ENCODE data around the gene RXRA. TPM values are rescaled to one million over a fixed set of nuclear protein-coding genes. Genes with fewer than 3 reads are reported as not detected.
A peak's percentile ranks its signal among the peaks of the same experiment; 100 is the strongest.

Gene RXRA
- total and polyA plus RNA-seq, 3 experiments from 2014 or later: 2.1 to 10.0 (median 9.9) TPM

DNA sequence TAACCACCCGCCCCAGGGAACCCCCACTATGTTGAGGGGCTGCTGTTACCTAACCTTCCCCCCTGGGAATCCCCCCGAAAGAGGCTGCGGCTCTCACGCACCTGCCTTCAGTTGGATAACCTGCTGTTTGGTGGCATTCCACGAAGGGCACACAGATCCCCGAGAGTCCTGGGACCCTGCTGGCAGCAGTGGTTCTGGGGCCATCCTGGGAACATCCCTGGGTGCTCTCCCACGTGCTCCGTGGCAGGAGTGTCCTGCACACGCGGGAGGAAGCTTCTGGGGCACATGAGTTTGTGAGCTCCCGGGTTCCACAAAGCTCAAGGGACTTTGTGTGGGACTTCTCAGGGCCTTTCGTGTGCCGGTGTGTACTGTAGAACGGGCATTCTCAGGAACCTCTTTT is 102.3 kb downstream of the RXRA start:
- no peak overlapping the region for H3K27ac ChIP-seq (ENCODE audit: low read depth, low read length)
- H3K4me1 ChIP-seq (ENCODE audit: insufficient read depth, low read length): no peaks in the 10 kb centered on the region
- H3K4me3 ChIP-seq (ENCODE audit: low read length): no peak overlapping the region
- H3K4me3 Mint-ChIP-seq: no peak overlapping the region
- H3K27me3 ChIP-seq (ENCODE audit: insufficient read depth, low read length, poor library complexity, severe bottlenecking): no peaks in the 10 kb centered on the region
- H3K36me3 ChIP-seq (ENCODE audit: insufficient read depth, low read length): no peaks in the 10 kb centered on the region
- H3K4me1 Mint-ChIP-seq: no peaks in the 10 kb centered on the region
- no peaks in the 10 kb centered on the region for H3K9me3 Mint-ChIP-seq
- CTCF ChIA-PET: no interaction called here
- no peaks in the 10 kb centered on the region for H3K9me3 ChIP-seq (ENCODE audit: low read length)
- no peaks in the 10 kb centered on the region for H3K27me3 Mint-ChIP-seq
- peaks cover 0 to 5% (median 0%) of the 10 kb centered on the region in 3 donors for H3K36me3 Mint-ChIP-seq
- H3K27ac Mint-ChIP-seq: no peak overlapping the region
- DNase-seq: no peak
- POLR2A ChIA-PET: no interaction called here

GRCh38 chr9:134429007-134429406 is 102.8 kb downstream of the RXRA start:
- no peak for DNase-seq
- Histone ChIP-seq H3K36me3 (ENCODE audit: insufficient read depth, low read length) (no peaks in the 10 kb centered on the region), H3K4me1 (ENCODE audit: insufficient read depth, low read length) (no peaks in the 10 kb centered on the region), H3K4me3 (ENCODE audit: low read length) (no peak overlapping the region), H3K27ac (ENCODE audit: low read depth, low read length) (no peak overlapping the region), H3K9me3 (ENCODE audit: low read length) (no peaks in the 10 kb centered on the region), H3K27me3 (ENCODE audit: insufficient read depth, low read length, poor library complexity, severe bottlenecking) (no peaks in the 10 kb centered on the region)
- Mint-ChIP-seq H3K27ac (no peak overlapping the region), H3K36me3 (peaks cover 0 to 4% (median 0%) of the 10 kb centered on the region in 3 donors), H3K4me3 (no peak overlapping the region), H3K4me1 (no peaks in the 10 kb centered on the region), H3K9me3 (no peaks in the 10 kb centered on the region), H3K27me3 (no peaks in the 10 kb centered on the region)
- CTCF ChIA-PET: no interaction called here
- POLR2A ChIA-PET: no interaction called here

DNA sequence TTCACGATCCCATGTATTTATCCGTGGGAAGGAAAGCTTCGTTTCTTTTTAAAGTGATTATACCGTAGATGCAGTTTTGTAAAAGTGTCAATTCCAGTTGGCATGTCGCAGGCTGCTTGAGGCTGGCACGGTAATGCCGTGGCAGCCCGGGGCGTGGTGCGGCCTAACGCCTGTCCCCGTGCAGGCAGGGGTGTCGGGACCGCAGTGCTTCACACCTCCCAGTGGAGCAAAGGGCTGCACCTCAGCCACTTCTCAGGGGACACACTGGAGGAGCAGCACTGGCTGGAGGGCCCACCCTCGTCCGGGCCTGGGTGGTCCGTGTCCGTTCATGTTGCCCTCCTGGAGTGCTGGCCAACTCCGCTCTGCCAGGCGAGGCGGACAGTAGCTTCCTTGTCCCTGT is 103.2 kb downstream of the RXRA start:
- H3K36me3 Mint-ChIP-seq: peaks cover 0 to 4% (median 0%) of the 10 kb centered on the region in 3 donors
- no peak overlapping the region for H3K27ac Mint-ChIP-seq
- DNase-seq: no peak
- H3K4me3 ChIP-seq (ENCODE audit: low read length): no peak overlapping the region
- H3K9me3 ChIP-seq (ENCODE audit: low read length): no peaks in the 10 kb centered on the region
- no peaks in the 10 kb centered on the region for H3K27me3 ChIP-seq (ENCODE audit: insufficient read depth, low read length, poor library complexity, severe bottlenecking)
- ChIA-PET CTCF (no interaction called here), POLR2A (no interaction called here)
- no peaks in the 10 kb centered on the region for H3K36me3 ChIP-seq (ENCODE audit: insufficient read depth, low read length)
- no peaks in the 10 kb centered on the region for H3K9me3 Mint-ChIP-seq
- no peak overlapping the region for H3K27ac ChIP-seq (ENCODE audit: low read depth, low read length)
- no peak overlapping the region for H3K4me3 Mint-ChIP-seq
- no peaks in the 10 kb centered on the region for H3K27me3 Mint-ChIP-seq
- no peaks in the 10 kb centered on the region for H3K4me1 ChIP-seq (ENCODE audit: insufficient read depth, low read length)
- H3K4me1 Mint-ChIP-seq: no peaks in the 10 kb centered on the region

DNA sequence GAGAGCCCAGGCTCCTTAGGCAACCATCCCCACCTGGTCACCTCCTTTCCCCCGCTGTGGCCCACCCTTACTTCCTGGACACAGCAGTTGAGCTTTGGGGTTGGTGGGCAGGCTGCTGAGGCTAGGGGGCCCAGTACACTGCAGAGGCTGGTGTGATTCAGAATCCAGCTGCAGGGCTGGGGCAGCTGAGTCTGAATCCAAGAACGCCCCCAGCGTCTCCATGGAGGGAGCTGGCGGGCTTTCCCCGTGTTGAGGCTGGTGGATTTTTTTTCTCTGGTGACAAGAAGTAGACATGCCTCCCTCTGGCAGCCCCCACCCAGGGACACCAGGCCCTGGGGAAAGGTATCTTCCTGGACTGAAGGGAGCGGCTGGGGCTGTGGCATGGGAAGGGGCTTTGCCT is 104.8 kb downstream of the RXRA start:
- H3K4me1 ChIP-seq (ENCODE audit: insufficient read depth, low read length): no peaks in the 10 kb centered on the region
- H3K9me3 ChIP-seq (ENCODE audit: low read length): no peaks in the 10 kb centered on the region
- H3K27me3 ChIP-seq (ENCODE audit: insufficient read depth, low read length, poor library complexity, severe bottlenecking): no peaks in the 10 kb centered on the region
- H3K4me3 Mint-ChIP-seq: no peak overlapping the region
- peak overlapping the region in 1 of 8 donors; percentile 57 for H3K27ac Mint-ChIP-seq
- H3K27ac ChIP-seq (ENCODE audit: low read depth, low read length): no peak overlapping the region
- no peaks in the 10 kb centered on the region for H3K36me3 ChIP-seq (ENCODE audit: insufficient read depth, low read length)
- POLR2A ChIA-PET: no interaction called here
- peaks cover 0 to 11% (median 0%) of the 10 kb centered on the region in 3 donors for H3K36me3 Mint-ChIP-seq
- CTCF ChIA-PET: no interaction called here
- no peak overlapping the region for H3K4me3 ChIP-seq (ENCODE audit: low read length)
- H3K4me1 Mint-ChIP-seq: no peaks in the 10 kb centered on the region
- H3K27me3 Mint-ChIP-seq: peaks cover 0 to 2% of the 10 kb centered on the region in 2 donors
- DNase-seq: no peak
- no peaks in the 10 kb centered on the region for H3K9me3 Mint-ChIP-seq

DNA sequence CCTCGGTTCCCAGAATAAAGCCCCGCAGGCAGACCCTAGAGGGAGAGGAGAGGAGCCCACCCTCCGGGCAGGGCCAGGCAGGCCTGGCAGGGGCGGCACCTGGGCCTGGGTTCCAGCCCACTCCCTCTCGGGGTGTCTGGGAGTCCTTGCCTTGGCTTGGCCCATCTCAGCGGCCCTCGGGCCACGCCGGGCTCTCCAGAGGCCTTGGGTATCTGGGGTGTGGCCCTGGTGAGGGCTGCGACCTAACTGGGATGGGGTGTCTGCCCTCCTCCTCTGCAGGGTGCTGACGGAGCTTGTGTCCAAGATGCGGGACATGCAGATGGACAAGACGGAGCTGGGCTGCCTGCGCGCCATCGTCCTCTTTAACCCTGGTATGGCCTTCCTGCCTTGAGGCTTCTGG is 105.4 kb downstream of the RXRA start:
- Mint-ChIP-seq H3K27me3 (peaks cover 0 to 2% of the 10 kb centered on the region in 2 donors), H3K27ac (no peak overlapping the region), H3K36me3 (peaks cover 0 to 16% (median 0%) of the 10 kb centered on the region in 3 donors), H3K4me3 (no peak overlapping the region), H3K4me1 (no peaks in the 10 kb centered on the region), H3K9me3 (no peaks in the 10 kb centered on the region)
- no peak overlapping the region for H3K4me3 ChIP-seq (ENCODE audit: low read length)
- H3K9me3 ChIP-seq (ENCODE audit: low read length): no peaks in the 10 kb centered on the region
- no peak for DNase-seq
- no peaks in the 10 kb centered on the region for H3K4me1 ChIP-seq (ENCODE audit: insufficient read depth, low read length)
- H3K27ac ChIP-seq (ENCODE audit: low read depth, low read length): no peak overlapping the region
- ChIA-PET CTCF (no interaction called here), POLR2A (no interaction called here)
- no peaks in the 10 kb centered on the region for H3K36me3 ChIP-seq (ENCODE audit: insufficient read depth, low read length)
- H3K27me3 ChIP-seq (ENCODE audit: insufficient read depth, low read length, poor library complexity, severe bottlenecking): no peaks in the 10 kb centered on the region

- ChIA-PET CTCF (interaction anchor here (1.1 to 1.3 kb wide), 2 partner anchors 9 to 261 kb away, joined by 4 read pairs; no protein-coding TSS in a partner anchor), POLR2A (no interaction called here)
- Mint-ChIP-seq H3K27me3 (peaks cover 0 to 2% of the 10 kb centered on the region in 2 donors), H3K9me3 (no peaks in the 10 kb centered on the region), H3K27ac (no peak overlapping the region), H3K4me1 (no peaks in the 10 kb centered on the region), H3K4me3 (no peak overlapping the region), H3K36me3 (peaks cover 0 to 18% (median 0%) of the 10 kb centered on the region in 3 donors)
- H3K36me3 ChIP-seq (ENCODE audit: insufficient read depth, low read length): no peaks in the 10 kb centered on the region
- no peaks in the 10 kb centered on the region for H3K9me3 ChIP-seq (ENCODE audit: low read length)
- H3K4me3 ChIP-seq (ENCODE audit: low read length): no peak overlapping the region
- no peaks in the 10 kb centered on the region for H3K4me1 ChIP-seq (ENCODE audit: insufficient read depth, low read length)
- H3K27ac ChIP-seq (ENCODE audit: low read depth, low read length): no peak overlapping the region
- no peaks in the 10 kb centered on the region for H3K27me3 ChIP-seq (ENCODE audit: insufficient read depth, low read length, poor library complexity, severe bottlenecking)
- no peak for DNase-seq
Observed at GRCh38 chr9:134432471-134432870, 106.2 kb downstream of the RXRA start.

- H3K27ac ChIP-seq (ENCODE audit: low read depth, low read length): no peak overlapping the region
- CTCF ChIA-PET: interaction anchor here (1.1 to 1.6 kb wide), 3 partner anchors 10 to 262 kb away, joined by 4 read pairs; no protein-coding TSS in a partner anchor
- H3K27me3 Mint-ChIP-seq: peaks cover 0 to 2% of the 10 kb centered on the region in 2 donors
- H3K4me3 Mint-ChIP-seq: no peak overlapping the region
- H3K4me3 ChIP-seq (ENCODE audit: low read length): no peak overlapping the region
- POLR2A ChIA-PET: interaction anchor here (0.6 kb wide), 1 partner anchor 408 kb away, joined by 5 read pairs; no protein-coding TSS in a partner anchor
- peak overlapping the region in 2 of 8 donors; percentile 24 to 50 for H3K27ac Mint-ChIP-seq
- no peaks in the 10 kb centered on the region for H3K9me3 Mint-ChIP-seq
- H3K36me3 ChIP-seq (ENCODE audit: insufficient read depth, low read length): no peaks in the 10 kb centered on the region
- no peaks in the 10 kb centered on the region for H3K9me3 ChIP-seq (ENCODE audit: low read length)
- no peaks in the 10 kb centered on the region for H3K27me3 ChIP-seq (ENCODE audit: insufficient read depth, low read length, poor library complexity, severe bottlenecking)
- DNase-seq: no peak
- H3K4me1 Mint-ChIP-seq: no peaks in the 10 kb centered on the region
- no peaks in the 10 kb centered on the region for H3K4me1 ChIP-seq (ENCODE audit: insufficient read depth, low read length)
- peaks cover 0 to 18% (median 0%) of the 10 kb centered on the region in 3 donors for H3K36me3 Mint-ChIP-seq
Observed at GRCh38 chr9:134433101-134433500, 106.8 kb downstream of the RXRA start.

DNA sequence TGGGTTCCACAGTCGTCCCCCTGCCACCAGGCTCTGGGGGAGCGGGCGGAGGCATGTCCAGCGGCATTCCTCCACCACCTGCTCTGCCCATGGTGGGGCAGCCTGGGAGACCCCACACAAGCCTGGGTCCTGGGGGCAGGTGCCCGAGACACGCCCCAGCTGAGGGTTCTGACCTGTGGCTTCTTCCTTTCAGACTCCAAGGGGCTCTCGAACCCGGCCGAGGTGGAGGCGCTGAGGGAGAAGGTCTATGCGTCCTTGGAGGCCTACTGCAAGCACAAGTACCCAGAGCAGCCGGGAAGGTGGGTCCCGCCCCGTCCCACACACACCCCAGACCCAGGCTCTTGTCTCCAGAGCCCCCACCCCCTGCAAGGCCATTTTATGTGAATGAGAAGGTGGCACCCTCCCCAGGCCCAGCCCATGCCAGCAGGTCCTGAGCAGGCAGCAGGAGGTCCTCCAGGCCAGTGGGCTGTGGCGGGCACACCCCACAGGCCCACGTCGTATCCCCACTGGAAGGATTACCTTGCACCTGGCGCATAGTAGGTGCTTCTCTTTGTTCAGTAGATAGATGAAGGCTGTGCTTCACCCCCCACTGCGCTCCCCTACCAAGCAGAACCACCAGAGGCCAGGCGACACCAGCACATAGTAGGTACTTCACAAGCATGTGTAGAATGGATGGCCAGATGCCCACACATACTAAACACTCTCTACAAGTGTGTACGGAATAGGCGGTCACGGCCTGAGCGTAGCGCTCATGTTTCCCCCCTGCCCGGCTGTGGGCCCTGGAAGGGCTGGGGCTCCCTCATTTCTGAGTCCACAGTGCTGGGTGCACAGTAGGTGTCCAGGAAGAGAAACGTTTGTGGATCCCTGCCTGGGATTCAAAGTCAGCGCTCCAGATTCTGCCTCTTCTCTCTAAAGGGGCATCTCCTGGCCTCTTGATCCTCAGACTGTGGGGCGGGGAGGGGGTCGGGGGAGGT is 107.9 kb downstream of the RXRA start:
- CTCF ChIA-PET: interaction anchor here (1.3 to 1.6 kb wide), 2 partner anchors 9 to 263 kb away, joined by 4 read pairs; no protein-coding TSS in a partner anchor
- Histone ChIP-seq H3K27me3 (ENCODE audit: insufficient read depth, low read length, poor library complexity, severe bottlenecking) (no peaks in the 10 kb centered on the region), H3K4me1 (ENCODE audit: insufficient read depth, low read length) (no peaks in the 10 kb centered on the region), H3K36me3 (ENCODE audit: insufficient read depth, low read length) (no peaks in the 10 kb centered on the region), H3K9me3 (ENCODE audit: low read length) (no peaks in the 10 kb centered on the region), H3K4me3 (ENCODE audit: low read length) (no peak overlapping the region), H3K27ac (ENCODE audit: low read depth, low read length) (no peak overlapping the region)
- peaks cover 0 to 2% of the 10 kb centered on the region in 2 donors for H3K27me3 Mint-ChIP-seq
- no peaks in the 10 kb centered on the region for H3K4me1 Mint-ChIP-seq
- H3K36me3 Mint-ChIP-seq: peaks cover 0 to 18% (median 0%) of the 10 kb centered on the region in 3 donors
- DNase-seq: no peak
- POLR2A ChIA-PET: interaction anchor here (0.6 kb wide), 1 partner anchor 409 kb away, joined by 5 read pairs; no protein-coding TSS in a partner anchor
- H3K4me3 Mint-ChIP-seq: no peak overlapping the region
- no peak overlapping the region for H3K27ac Mint-ChIP-seq
- H3K9me3 Mint-ChIP-seq: no peaks in the 10 kb centered on the region

All from CD8-positive, alpha-beta memory T cell (primary cell).